ENCODE results near the gene ALDOC.

- TF ChIP-seq CTCF (IDR thresholded peaks at IDR 0.05; ENCODE audit: low read depth, low read length, missing input control) (no peak), REST (IDR thresholded peaks at IDR 0.05) (no peak), SP1 (IDR thresholded peaks at IDR 0.05) (no peak), ZBTB33 (IDR thresholded peaks at IDR 0.05) (no peak)
Measured at GRCh38 chr17:28523876-28524275, 52.8 kb downstream of the ALDOC start.

Measured in liver (tissue), 3 donors.